Sigmoid colon (tissue), 7 donors: ENCODE data around the gene CCDC170. TPM values are rescaled to one million over a fixed set of nuclear protein-coding genes. Genes with fewer than 3 reads are reported as not detected.

ENCODE experiments used
- DNase-seq: peaks from one replicate; pipeline ENCODE4 v3.0.0-alpha.2; 2019
- H3K27ac ChIP-seq, 4 donors: fragments of 200-600 bp; sonication (generic); one replicate each; pipeline ENCODE4 v1.5.1; 2016 to 2019; ENCODE audit warnings: mild to moderate bottlenecking in 1 of 4
- H3K27me3 ChIP-seq, 3 donors: fragments of 200-600 bp; sonication (generic); one replicate each; pipeline ENCODE4 v1.5.1; 2019; ENCODE audit warnings: mild to moderate bottlenecking in 1 of 3
- H3K36me3 ChIP-seq, 4 donors: fragments of 200-600 bp; sonication (generic); one replicate each; pipeline ENCODE4 v1.5.1; 2016 to 2019
- H3K4me1 ChIP-seq, 4 donors: fragments of 200-600 bp; sonication (generic); one replicate each; pipeline ENCODE4 v1.5.1; 2017 to 2019
- H3K4me3 ChIP-seq, 4 donors: fragments of 200-600 bp; sonication (generic); one replicate each; pipeline ENCODE4 v1.5.1; 2017 to 2019; ENCODE audit warnings: mild to moderate bottlenecking in 2 of 4, moderate library complexity in 1 of 4
- H3K9me3 ChIP-seq, 4 donors: fragments of 200-600 bp in 3 of 4; sonication (generic) in 3 of 4; one replicate each; pipeline versions ENCODE4 v1.5.1 to v1.6.1; 2013 to 2019
- EP300 ChIP-seq, 4 donors: sonication (generic); formaldehyde crosslinking; IDR thresholded peaks; one replicate each; pipeline ENCODE4 v1.6.1; 2017; ENCODE audit warnings: antibody characterized with exemption in 4 of 4
- POLR2A ChIP-seq, 2 donors: fragments of 450-650 bp; IDR thresholded peaks; one replicate each; pipeline ENCODE4 v1.6.1; 2016; ENCODE audit warnings: antibody characterized with exemption in 2 of 2, mild to moderate bottlenecking in 2 of 2, moderate library complexity in 2 of 2
- POLR2AphosphoS5 ChIP-seq, 4 donors: sonication (generic); formaldehyde crosslinking; IDR thresholded peaks; one replicate each; pipeline ENCODE4 v1.6.1; 2017; ENCODE audit warnings: antibody characterized with exemption in 4 of 4
- WGBS, 2 donors: extraction: QIAGEN DNeasy Blood & Tissue Kit; methylation state at CpG; one replicate each; pipeline ENCODE4 v1.1.7; 2013; 5-methylcytosine and 5-hydroxymethylcytosine counted together
- intact Hi-C: fragments of 100-400 bp; cut with DNase I; formaldehyde crosslinking; loops from one replicate; pipeline ENCODE4 v1.15.1; 2023
- polyA plus RNA-seq, 3 donors: library from polyadenylated mRNA; stranded (reverse); fragments of 200-250 nt; gene quantifications; one replicate each; pipeline ENCODE4 v1.2.3, GENCODE V29; 2013
- total RNA-seq, 4 donors: library from RNA; depleted of rRNA; stranded (reverse); fragments of >200 nt; gene quantifications; one replicate each; pipeline ENCODE4 v1.1.0, GENCODE V29; 2016
- TF ChIP-seq, protein P1 (sequence below), 4 experiments: fragments of 450-650 bp in 3 of 4; fragments of 200-600 bp in 1 of 4; IDR thresholded peaks; one replicate each; pipeline ENCODE4 v1.5.1; 2016 to 2019; ENCODE audit warnings: antibody characterized with exemption in 4 of 4, mild to moderate bottlenecking in 3 of 4, moderate library complexity in 2 of 4
- donor health status: healthy with polysubstance abuse.
- donor health status: Bipolar disorder and iron deficiency.
- donor health status: healthy.

Gene CCDC170
- total and polyA plus RNA-seq, 7 donors, result 0.33 to 2.5 (median 0.66) TPM

DNA sequence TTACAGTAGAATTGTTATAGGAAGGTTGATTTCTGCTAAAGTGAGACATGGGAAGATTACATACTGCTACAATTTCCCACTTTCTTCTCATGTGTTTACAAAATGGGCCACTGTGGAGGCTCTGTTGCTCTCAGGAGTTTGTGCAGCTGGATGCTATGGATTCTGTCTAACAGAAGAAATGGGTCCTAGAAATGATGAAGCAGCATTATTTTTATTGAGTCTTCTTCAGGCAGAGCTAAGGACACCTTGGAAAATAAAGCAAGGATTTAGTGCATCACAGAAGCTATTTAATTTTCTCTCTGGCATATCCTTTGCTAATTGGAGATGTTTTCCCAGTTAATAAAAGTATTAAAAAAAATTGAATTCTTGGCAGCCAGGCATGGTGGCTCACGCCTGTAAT lies 29.2 kb downstream of the CCDC170 start:
- no peaks in the 10 kb centered on the region for H3K27me3 ChIP-seq
- peaks cover 0 to 5% (median 0%) of the 10 kb centered on the region in 4 donors for H3K9me3 ChIP-seq
- H3K27ac ChIP-seq, result no peak overlapping the region
- 39 to 77% methylated on average over 1 of the region's 1 CpG for WGBS, 2 donors
- no peak overlapping the region for H3K4me3 ChIP-seq
- no peaks in the 10 kb centered on the region for H3K36me3 ChIP-seq
- no peak for DNase-seq
- intact Hi-C loops, result no loop called here
- TF ChIP-seq POLR2AphosphoS5 (IDR thresholded peaks at IDR 0.05), result no peak
- TF ChIP-seq EP300 (IDR thresholded peaks at IDR 0.05), result no peak
- no peak for TF ChIP-seq POLR2A (IDR thresholded peaks at IDR 0.05)
- TF ChIP-seq, protein P1, sequence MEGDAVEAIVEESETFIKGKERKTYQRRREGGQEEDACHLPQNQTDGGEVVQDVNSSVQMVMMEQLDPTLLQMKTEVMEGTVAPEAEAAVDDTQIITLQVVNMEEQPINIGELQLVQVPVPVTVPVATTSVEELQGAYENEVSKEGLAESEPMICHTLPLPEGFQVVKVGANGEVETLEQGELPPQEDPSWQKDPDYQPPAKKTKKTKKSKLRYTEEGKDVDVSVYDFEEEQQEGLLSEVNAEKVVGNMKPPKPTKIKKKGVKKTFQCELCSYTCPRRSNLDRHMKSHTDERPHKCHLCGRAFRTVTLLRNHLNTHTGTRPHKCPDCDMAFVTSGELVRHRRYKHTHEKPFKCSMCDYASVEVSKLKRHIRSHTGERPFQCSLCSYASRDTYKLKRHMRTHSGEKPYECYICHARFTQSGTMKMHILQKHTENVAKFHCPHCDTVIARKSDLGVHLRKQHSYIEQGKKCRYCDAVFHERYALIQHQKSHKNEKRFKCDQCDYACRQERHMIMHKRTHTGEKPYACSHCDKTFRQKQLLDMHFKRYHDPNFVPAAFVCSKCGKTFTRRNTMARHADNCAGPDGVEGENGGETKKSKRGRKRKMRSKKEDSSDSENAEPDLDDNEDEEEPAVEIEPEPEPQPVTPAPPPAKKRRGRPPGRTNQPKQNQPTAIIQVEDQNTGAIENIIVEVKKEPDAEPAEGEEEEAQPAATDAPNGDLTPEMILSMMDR (IDR thresholded peaks at IDR 0.05), result no peak
- no peaks in the 10 kb centered on the region for H3K4me1 ChIP-seq

DNA sequence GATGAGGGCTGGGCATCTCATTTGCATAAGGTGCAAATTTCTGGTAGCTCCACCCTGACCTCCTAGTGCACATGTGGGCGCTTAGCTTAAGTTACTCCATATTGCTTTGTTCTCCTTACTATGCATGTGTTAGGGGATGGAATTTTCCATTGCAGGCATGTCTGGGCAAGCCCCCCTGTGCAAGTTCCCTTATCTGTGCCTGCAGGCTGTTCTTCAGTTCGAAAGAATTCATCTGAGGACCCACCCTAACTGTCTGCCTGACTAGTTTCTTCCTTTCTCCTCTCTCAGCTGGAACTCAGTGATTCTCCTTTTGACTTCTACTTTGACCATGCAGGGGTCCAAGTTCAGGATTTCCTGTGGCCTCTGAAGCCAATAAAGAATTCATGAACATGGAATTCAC lies 30.2 kb downstream of the CCDC170 start:
- Histone ChIP-seq H3K27ac (no peak overlapping the region), H3K36me3 (no peaks in the 10 kb centered on the region), H3K9me3 (no peaks in the 10 kb centered on the region), H3K4me1 (no peaks in the 10 kb centered on the region), H3K27me3 (no peaks in the 10 kb centered on the region), H3K4me3 (no peak overlapping the region)
- WGBS, 2 donors, result 63 to 82% methylated on average over 2 of the region's 2 CpGs
- intact Hi-C loops, result no loop called here
- DNase-seq, result no peak
- TF ChIP-seq POLR2A (IDR thresholded peaks at IDR 0.05) (no peak), EP300 (IDR thresholded peaks at IDR 0.05) (no peak), POLR2AphosphoS5 (IDR thresholded peaks at IDR 0.05) (no peak)
- TF ChIP-seq, protein P1 (IDR thresholded peaks at IDR 0.05), result no peak

GRCh38 chr6:151534576-151534975 lies 40.8 kb downstream of the CCDC170 start:
- DNase-seq, result no peak
- Histone ChIP-seq H3K9me3 (peaks cover 0 to 2% (median 1%) of the 10 kb centered on the region in 4 donors), H3K4me1 (no peaks in the 10 kb centered on the region), H3K36me3 (no peaks in the 10 kb centered on the region), H3K27me3 (no peaks in the 10 kb centered on the region), H3K27ac (no peak overlapping the region), H3K4me3 (no peak overlapping the region)
- WGBS, 2 donors, result 91 to 95% methylated on average over 3 of the region's 3 CpGs
- intact Hi-C loops, result no loop called here
- TF ChIP-seq EP300 (IDR thresholded peaks at IDR 0.05) (no peak), POLR2AphosphoS5 (IDR thresholded peaks at IDR 0.05) (no peak), POLR2A (IDR thresholded peaks at IDR 0.05) (no peak)
- TF ChIP-seq, protein P1 (IDR thresholded peaks at IDR 0.05), result no peak

DNA sequence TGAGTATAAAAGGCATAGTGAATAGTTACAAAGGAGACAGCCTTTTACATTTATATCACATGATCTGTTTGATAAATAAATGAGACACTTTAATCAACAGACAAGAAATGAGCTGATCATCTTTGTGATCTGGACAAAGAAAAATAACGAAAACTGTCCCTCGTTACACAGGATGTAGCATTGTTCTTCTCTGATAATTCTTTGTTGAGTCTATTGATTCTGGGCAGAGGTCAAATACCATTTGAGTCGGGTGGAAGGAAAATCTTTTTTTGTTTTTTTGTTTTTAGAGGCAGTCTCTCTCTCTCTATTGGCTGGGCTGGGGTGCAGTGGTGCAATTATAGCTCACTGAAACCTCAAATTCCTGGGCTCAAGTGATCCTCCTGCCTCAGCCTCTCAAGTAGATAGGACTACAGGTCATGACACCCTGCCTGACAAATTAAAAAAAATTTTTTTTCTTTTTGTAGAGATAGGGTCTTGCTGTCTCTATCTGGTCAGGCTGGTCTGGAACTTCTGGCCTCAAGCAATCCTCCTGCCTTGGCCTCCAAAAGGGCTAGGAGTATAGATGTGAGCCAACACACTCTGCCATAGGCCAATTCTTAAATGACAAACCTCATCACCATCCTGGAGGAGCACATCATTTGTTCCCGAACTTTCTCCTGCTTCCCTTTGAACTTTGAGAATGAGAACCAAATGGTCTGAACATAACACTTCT lies 41.8 kb downstream of the CCDC170 start:
- Histone ChIP-seq H3K27ac (no peak overlapping the region), H3K4me1 (no peaks in the 10 kb centered on the region), H3K36me3 (no peaks in the 10 kb centered on the region), H3K9me3 (peaks cover 3 to 7% (median 5%) of the 10 kb centered on the region in 4 donors), H3K27me3 (no peaks in the 10 kb centered on the region), H3K4me3 (no peak overlapping the region)
- 61 to 75% methylated on average over 4 of the region's 4 CpGs for WGBS, 2 donors
- DNase-seq, result no peak
- intact Hi-C loops, result no loop called here
- TF ChIP-seq POLR2AphosphoS5 (IDR thresholded peaks at IDR 0.05) (no peak), POLR2A (IDR thresholded peaks at IDR 0.05) (no peak), EP300 (IDR thresholded peaks at IDR 0.05) (no peak)
- TF ChIP-seq, protein P1 (IDR thresholded peaks at IDR 0.05), result no peak

DNA sequence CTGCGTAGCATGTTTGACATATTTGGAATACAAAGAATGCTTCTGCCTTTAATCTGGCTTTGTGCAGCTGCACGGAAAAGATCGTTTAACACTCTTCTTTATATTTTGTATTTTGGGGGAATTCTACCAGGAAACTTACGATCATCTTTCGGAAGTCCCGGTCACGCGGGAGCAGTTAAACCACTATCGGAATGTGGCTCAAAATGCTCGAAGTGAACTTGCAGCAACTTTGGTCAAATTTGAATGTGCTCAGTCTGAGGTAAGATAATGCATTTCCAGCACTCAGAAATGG lies 42.3 kb downstream of the CCDC170 start:
- WGBS, 2 donors, result 93 to 95% methylated on average over 10 of the region's 10 CpGs
- Histone ChIP-seq H3K4me1 (no peaks in the 10 kb centered on the region), H3K27ac (no peak overlapping the region), H3K27me3 (no peaks in the 10 kb centered on the region), H3K4me3 (no peak overlapping the region), H3K9me3 (peaks cover 3 to 7% (median 6%) of the 10 kb centered on the region in 4 donors), H3K36me3 (no peaks in the 10 kb centered on the region)
- TF ChIP-seq POLR2AphosphoS5 (IDR thresholded peaks at IDR 0.05) (no peak), EP300 (IDR thresholded peaks at IDR 0.05) (no peak), POLR2A (IDR thresholded peaks at IDR 0.05) (no peak)
- TF ChIP-seq, protein P1 (IDR thresholded peaks at IDR 0.05), result no peak
- intact Hi-C loops, result no loop called here
- DNase-seq, result no peak
